ENCODE data around the gene MIR17HG.

DNA sequence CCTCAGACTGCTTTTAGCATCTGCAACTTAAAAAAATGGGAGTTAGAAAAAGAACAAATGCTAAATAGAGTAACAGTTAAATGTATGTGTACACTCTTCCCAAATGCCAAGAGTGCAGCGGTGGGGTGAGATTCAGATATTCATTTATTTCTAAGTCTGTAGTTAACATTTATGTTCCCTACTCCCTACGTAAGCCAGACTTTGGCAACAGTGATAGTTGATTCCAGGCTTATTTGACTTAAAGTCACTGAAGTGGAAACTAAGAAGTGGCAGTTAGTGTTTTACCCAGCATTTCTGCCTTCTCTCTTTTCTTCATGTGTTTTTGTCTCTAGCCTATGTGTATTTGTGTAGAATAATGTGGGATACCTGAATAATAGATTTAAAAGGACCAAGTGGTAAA is 4.5 kb downstream of the MIR17HG start:
- TF ChIP-seq, protein P1, sequence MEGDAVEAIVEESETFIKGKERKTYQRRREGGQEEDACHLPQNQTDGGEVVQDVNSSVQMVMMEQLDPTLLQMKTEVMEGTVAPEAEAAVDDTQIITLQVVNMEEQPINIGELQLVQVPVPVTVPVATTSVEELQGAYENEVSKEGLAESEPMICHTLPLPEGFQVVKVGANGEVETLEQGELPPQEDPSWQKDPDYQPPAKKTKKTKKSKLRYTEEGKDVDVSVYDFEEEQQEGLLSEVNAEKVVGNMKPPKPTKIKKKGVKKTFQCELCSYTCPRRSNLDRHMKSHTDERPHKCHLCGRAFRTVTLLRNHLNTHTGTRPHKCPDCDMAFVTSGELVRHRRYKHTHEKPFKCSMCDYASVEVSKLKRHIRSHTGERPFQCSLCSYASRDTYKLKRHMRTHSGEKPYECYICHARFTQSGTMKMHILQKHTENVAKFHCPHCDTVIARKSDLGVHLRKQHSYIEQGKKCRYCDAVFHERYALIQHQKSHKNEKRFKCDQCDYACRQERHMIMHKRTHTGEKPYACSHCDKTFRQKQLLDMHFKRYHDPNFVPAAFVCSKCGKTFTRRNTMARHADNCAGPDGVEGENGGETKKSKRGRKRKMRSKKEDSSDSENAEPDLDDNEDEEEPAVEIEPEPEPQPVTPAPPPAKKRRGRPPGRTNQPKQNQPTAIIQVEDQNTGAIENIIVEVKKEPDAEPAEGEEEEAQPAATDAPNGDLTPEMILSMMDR (IDR thresholded peaks at IDR 0.05) = no peak
- no peak for TF ChIP-seq POLR2A (IDR thresholded peaks at IDR 0.05)
